ENCODE results near the gene UNG.
"Not testable (repeated sequence)": the region's sequence is repeated elsewhere in the genome, so short reads cannot be mapped to it uniquely, and the experiment has no call there.

Gene UNG

DNA sequence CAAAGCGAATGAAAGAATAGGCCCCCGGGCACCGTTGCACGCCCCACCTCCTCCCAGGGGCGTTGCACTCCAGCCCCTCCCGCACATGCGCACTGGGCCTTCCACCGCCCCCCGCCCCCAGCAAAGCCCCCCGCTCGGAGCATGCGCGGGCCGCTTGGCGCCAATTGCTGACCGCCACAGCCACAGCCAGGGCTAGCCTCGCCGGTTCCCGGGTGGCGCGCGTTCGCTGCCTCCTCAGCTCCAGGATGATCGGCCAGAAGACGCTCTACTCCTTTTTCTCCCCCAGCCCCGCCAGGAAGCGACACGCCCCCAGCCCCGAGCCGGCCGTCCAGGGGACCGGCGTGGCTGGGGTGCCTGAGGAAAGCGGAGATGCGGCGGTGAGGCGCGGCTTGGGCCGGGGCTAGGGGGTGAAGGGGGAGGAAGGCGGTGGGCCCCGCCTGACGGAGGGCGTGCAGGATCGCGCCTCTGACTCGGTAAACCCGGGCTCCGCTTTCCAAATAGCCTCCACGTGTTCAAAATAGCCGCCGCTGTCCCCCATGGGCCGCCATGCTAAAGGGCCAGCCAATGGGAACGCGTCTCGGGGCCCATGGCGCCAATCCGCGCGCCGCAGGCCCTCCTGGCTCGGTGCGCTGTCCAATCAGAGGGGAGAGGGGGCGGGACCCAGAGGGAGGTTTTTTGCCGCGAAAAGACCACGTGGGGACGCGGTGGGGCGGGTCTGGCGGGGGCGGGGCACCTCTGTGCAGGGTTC, at the start of gene UNG:
TSS of gene UNG (plus strand) at position 163 of the 748 bp plus-strand sequence. CDS start at position 246, 83 bp downstream.
- DNase-seq, result peak; percentile 98

DNA sequence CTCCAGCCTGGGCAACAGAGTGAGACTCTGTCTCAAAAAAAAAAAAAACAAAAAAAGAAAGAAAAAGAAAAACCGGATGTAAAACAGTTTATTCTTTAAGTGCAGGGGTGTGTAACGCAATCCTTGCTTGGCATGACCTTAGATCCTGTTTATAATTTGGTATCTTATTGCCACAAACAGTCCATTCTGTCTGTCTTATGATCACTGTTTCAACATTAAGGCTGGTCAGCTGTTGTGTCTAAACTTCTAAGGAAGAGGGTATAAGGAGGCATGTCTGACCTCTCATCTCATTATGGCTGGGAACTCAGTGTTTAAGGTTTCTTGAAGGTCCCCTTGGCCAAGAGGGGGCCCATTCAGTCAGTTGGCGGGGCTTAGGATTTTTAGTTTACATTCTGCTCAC, 48.7 kb upstream of the UNG start:
- DNase-seq, result not testable (repeated sequence)

DNA sequence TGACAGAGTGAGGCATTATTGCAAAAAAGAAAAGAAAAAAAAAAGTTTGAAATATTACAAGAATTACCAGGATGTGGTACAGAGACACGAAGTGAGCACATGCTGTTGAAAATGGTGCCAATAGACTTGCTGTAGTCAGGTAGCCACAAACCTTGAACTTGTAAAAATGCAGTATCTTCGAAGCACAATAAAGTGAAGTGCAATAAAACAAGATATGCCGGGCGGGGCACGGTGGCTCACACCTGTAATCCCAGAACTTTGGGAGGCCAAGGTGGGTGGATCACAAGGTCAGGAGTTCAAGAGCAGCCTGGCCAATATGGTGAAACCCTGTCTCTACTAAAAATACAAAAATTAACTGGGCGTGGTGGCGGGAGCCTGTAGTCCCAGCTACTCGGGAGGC, 47.6 kb upstream of the UNG start:
- not testable (repeated sequence) for DNase-seq

DNA sequence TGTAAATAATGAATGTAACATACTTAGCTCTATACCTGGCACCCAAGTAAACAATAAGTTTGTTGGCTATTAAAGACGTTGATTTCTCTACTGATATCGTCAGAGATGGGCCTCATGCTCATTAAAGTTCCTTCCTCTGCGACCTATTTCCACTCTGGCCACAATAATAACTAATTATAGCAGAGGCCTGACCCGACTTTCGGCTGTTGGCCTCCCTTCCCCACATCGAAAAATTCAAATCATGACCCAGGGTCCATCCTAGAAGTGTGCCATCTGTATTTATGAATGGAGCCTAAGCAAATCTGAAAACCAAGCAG, 45.3 kb upstream of the UNG start:
- DNase-seq, result no peak

DNA sequence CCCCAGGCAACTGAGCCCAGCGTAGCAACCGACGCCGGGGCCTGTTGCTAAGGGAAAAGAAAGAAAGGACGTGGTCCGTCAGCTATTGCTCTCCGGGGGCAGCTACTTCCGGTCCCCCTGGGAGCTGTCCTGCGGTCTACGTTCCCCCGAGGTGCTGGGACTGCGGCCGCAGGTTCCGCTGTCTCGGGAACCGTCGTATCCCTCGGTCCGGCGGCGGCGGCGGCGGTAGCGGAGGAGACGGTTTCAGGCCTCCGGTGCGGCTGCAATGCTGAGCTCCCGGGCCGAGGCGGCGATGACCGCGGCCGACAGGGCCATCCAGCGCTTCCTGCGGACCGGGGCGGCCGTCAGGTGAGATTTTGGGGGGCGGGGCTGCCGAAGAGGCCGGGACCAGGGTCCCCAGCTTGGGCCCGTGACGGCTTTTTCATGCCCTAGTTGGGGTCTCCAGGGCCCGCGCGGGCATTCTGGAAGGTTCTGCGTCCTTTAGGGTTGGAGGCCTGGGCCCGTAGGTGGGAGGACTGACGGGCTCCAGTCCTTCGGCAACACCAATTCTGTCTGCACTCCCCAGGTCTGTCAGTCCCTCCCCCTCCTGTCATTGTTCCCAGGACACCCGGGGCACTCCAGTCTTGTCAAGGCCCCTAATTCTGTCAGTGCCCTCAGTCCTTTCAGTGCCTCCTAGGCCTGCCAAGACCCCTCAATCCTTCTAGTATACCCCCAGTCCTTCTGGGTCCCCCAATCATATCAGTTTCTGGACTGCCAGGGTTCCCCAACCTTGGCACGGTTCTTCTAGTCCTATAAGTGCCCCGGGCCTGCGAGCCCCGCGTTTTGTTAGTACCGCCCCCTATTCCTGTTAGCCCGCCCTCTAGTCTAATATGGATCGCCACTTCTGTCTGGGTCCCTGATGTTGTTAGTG, 44.7 kb upstream of the UNG start, which contains the start of gene USP30:
TSS of gene USP30 (plus strand) at position 163 of the 910 bp plus-strand sequence. CDS start at position 266, 103 bp downstream.
- peak; percentile 86 for DNase-seq

DNA sequence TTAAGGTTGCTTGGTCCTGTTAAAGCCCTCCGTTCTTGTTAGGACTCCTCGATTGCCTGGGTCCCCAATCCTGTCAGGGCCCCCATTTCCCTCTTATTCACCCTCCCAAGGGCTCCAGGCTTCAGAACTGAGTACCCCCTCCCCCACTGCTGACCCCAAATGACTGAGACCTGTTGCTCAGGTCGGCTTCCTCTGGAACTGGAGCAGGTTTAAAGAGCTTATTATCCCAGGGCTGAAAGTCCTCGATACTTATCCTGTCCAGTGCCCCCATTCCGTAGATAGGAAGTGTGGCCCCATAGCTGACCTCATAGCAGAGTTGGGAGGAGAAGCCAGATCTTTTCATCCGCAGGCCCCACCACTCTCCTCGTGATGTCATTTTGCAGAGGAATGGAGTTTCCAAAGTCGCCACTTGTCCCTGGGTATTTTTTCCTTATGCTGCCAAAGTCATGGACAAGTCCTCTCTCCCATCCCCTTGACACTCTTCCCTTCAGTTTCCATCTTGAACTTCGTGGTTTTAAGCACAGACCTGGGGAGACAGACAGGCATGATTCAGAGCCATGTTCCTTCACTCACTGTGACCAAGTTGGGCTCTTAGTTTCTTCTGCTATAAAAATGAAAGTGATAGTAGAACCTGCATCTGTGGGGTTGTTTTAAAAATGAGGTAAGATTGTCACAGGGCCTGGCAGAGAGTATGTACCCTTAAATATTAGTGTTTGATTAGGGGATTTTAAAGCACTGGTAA, 43.8 kb upstream of the UNG start:
- peak; percentile 45 for DNase-seq

DNA sequence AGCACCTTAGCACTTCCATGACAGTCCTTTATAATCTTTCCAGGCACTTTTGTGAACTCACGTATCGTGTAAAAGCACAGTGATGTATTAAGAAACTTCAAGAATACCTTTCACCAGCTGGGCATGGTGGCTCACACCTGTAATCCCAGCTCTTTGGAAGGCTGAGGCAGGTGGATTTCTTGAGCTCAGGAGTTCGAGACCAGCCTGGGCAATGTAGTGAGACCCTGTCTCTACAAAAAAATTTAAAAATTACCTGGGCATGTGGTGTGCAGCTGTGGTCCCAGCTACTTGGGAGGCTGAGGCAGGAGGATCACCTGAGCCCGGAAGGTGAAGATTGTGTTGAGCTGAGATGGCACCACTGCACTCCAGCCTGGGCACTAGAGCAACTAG, 43.3 kb upstream of the UNG start:
- DNase-seq, result not testable (repeated sequence)

DNA sequence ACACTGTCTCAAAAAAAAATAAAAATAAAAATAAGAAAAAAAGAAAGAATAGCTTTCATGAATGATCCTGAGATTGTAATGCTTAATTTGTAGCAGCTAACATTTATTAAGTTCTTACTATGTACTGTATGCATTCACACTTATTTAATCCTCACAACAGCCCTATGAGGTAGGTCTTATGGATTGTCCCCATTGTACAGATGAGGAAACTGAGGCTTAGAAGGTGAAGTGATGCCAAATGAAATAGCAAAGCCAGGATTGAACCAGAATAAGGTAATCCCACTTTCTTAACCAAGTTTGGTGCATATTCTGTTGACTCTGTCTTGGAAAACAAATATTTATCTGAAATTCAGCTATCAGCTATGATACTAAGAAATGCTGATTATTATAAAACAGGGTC, 42.9 kb upstream of the UNG start:
- no peak for DNase-seq

DNA sequence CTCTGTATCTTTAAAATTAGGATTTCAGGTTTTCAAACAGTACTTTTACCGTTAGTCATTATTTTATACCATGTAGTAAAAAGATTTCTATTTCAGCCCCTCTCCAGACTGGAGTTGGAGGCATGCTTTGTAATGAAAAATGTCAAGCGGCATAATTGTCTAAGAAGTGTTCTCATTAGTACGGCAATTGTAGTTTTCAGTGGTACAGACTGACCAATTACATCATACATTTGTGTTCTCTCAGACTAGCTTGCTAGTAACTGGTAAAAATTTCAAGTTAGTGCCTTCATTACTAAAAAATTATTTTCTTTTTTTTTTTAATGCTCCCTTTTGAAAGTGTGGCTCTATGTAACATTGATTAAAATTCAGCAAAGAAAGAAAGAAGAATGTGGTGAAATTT, 40.5 kb upstream of the UNG start:
- DNase-seq, result no peak

DNA sequence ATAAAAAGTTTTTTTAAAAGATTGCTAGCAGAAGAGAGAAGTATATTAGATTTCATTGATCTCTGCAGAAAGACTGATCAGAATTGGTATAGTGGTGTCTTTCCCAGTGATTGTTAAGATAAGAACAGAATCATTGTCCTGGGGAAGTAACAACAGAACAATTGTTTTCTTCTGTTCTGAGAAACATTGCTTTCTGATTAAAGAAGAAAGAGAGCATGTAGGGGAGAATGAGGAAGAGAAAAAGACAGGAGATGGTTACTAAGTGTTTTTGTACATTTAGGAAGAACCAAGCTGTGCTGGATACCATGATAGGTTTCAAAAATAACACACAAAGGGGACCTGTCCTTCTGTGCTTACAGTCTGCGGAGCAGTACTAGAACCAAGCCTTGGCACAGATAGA, 40.0 kb upstream of the UNG start:
- DNase-seq, result no peak

DNA sequence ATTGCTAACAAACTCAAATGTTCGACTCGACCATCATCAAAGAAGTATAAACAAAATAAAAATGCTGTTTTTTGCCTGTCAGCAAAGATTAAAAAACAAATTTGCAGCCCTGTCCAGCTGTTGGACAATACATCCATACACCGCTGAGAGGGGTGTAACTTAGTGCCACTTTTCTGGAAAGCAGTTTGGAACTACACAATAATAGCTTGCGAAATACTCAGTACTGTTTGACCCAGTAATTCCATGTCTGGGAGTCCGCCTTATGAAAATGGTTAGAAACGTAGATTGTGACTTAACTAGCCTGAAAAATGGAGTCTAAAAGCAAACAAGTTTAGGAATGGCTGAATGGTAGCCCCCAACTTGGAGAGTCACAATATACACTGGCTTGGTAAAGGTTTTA, 38.6 kb upstream of the UNG start:
- DNase-seq, result no peak

DNA sequence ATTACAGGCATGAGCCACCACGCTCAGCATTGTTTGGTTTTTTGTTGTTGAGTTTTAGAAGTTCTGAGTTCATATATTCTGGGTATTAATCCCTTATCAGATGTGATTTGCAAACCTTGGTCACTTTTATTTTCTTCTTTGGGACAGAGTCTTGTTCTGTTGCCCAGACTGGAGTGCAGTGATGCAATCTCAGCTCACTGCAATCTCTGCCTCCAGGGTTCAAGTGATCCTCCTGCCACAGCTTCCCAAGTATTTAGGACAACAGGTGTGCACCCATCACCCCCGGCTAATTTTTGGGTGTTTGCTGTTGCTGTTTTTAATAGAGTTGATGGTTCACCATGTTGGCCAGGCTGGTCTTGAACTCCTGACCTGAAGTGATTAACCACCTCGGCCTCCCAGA, 33.3 kb upstream of the UNG start:
- DNase-seq, result no peak

DNA sequence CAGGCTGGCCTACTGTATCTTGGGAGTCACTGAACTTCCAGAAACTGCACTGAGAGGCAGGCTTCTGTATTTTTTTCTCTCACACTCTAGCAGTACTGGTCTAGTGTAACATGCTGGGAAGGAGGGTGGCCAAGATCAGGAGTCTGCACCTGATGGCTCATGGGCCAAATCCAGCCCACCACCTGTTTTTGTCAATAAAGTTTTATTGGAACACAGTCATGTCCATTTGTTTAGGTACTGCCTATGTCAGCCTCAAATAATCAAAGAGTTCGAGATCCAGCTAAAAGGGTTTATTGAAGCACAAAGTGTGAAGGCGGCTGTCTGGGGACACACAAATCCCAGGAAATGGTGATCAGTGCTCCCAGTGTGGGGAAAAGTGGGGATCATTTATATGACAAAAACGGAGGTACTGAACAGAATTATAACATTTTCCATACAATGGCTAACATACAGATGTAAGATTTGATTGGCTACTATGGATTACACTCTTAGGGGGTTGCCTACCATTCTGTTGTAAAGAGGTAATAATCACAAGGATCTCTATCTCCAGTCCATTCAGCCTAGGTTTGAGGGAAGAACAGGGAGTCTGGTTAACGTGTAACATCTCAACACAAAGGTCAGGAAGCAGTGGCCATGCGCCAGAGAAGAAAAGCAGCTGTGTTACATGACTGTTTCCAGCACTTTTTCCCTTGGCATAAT, 32.1 kb upstream of the UNG start:
- DNase-seq, result no peak

DNA sequence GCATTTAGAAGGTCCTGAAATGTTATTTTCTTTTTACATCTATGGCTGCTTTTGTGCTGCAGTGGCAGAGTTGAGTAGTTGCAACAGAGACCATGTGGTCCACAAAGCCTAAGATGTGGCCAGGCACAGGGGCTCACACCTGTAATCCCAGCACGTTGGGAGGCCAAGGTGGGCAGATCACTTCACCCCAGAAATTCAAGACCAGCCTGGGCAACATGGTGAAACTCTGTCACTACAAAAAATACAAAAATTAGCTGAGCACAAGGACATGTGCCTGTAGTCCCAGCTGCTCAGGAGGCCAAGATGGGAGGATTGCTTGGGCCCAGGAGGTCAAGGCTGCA, 31.6 kb upstream of the UNG start:
- DNase-seq, result no peak

DNA sequence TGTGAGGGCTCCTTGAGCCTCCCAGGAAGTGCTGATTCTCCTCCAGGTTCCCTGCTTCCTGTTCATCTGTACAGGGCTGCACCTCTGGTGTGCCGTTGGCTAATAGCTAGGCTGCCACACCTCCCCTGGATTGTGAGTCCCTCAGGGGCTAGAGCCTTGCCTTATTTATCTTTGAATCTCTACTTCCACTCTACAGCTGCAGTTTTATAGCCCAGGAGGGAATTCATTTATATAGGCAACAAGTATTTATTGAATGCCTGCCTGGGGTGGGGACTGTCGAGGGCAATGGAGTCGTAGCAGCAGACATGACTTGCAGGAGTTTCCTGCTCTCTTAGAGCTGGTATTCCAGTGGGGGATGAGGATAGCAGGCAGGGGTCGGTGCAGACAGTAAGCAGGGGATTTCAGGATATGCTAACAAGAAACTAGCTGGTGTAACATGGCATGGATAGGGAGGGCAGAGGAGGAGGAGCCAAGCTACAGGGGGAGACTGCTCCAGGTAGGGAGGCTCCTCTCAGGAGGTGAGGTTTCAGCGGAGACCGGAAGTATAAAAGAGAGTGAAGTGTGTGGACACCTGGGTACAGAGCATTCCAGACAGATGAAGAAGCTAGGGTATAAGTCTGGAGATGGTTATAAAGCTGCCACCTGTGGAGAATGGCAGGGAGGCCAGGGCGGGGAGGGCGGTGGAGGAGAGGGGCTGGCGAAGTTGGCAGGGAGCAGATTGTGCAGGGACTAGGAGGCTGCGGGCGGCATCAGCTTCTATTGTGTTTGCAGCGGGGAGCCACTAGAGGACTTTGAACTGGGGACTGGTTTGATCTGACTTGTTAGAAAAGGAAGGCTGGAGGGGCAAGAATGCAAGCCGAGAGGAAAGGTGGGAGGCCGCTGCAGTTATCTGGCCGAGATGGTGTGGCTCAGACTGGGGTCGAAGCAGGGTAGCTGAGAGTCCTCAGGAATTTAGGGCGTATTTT, 27.8 kb upstream of the UNG start:
- no peak for DNase-seq

DNA sequence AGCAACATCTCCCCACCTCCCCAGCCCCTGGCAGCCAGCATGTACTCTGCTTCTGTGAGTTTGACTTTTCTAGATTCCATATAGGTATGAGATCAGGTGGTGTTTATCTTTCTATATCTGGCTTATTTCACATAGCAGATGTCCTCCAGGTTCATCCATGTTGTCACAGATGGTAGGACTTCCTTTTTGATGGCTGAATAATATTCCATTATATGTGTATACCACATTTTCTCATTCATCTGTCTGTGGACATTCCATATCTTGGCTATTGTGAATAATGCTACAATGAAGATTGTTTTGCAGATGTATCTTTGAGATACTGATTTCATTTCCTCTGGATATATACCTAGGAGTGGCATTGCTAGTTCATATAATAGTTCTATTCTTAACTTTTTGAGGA, 22.5 kb upstream of the UNG start:
- DNase-seq, result no peak

DNA sequence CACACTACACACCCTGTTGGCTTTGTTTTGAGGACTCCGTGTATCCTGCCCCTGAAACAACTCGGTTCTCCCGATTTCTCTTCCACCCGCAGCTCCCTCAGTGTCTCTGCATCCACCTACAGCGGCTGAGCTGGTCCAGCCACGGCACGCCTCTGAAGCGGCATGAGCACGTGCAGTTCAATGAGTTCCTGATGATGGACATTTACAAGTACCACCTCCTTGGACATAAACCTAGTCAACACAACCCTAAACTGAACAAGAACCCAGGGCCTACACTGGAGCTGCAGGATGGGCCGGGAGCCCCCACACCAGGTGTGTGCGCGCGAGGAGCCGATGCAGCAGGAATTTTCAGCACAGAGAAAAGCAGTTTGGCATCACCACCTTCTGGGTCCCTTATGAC, 14.6 kb upstream of the UNG start:
- DNase-seq, result no peak

DNA sequence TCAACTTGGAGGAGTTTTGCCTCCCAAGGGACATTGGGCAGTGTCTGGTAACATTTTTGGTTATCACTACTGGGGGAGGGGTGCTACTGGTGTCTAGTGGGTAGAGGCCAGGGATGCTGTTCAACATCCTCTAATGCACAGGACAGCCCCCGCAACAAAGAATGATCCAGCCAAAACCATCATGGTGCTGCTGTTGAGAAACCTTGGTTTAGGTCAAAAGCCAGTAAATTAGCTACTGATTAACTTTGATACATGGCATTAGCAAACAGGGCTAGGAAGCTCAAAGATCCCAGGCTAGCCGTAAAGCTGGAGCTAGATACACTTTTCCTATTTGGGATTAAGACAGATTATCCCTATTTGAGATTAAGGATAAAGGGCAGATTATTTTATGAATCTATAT, 13.0 kb upstream of the UNG start:
- no peak for DNase-seq

DNA sequence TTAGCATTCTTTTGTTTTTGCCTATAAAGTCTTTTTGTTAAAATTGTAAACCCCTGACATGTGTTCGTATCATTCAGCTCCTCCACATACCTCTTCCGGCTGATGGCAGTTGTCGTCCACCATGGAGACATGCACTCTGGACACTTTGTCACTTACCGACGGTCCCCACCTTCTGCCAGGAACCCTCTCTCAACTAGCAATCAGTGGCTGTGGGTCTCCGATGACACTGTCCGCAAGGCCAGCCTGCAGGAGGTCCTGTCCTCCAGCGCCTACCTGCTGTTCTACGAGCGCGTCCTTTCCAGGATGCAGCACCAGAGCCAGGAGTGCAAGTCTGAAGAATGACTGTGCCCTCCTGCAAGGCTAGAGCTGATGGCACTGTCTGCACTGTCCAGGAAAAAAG, 11.8 kb upstream of the UNG start:
- DNase-seq, result no peak

DNA sequence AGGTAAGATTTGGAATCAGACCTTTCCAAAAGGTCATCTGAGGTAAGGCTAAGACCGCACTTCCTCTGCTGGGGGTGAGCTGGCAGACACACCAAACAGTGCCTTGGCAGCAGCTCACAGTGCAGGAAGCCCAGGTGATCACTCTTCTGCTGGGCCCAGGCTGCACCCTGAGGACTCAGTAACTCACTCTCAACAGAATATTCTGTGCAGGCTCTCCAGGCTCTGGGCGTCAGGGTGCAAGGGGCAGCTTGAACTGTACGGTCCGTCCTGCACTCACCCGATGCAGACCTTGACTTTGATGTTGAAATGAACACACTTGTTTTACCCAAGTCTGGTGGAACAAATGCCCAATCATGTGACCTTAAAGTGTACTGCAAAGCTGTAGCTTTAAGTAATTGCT, 10.1 kb upstream of the UNG start:
- no peak for DNase-seq

DNA sequence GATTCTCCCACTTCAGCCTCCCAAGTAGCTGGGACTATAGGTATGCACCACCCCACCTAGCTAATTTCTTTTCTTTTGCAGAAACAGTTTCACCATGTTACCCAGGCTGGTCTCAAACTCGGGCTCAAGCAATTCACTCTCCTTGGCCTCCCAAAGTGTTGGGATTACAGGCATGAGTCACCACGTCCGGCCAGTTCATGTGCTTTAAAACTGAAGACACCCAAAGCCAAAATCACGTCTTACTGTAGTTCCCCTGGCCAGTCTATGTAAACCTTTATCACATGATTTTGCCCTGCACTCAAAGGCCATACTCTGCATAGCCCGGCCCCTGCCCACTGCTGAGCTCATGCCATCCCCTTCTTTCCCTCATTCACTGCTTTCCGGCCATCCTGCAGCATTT, 8.6 kb upstream of the UNG start:
- DNase-seq, result no peak

DNA sequence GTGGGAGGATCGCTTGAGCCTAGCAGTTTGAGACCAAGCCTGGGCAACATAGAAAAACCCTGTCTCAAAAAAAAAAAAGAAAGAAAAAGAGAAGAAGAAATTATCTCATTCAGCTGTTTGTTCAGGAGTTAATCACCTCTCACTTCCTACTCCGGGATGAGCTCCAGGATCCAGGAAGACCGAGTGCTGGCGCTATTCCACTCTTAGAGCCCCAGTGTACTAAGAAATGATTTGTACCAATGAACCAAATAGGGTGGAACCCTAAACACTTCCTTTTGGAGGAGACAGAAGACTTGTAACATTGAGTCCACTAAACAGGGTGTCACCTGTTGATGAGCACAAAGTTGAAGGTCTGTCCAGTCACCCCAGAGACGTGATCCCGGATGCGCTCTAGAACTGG, 7.7 kb upstream of the UNG start:
- no peak for DNase-seq

Data from stimulated activated CD4-positive, alpha-beta T cell treated with anti-CD3 and anti-CD28 coated beads, Interleukin-4, amount 100 ng/mL, for 24 hours (primary cell).